ENCODE measurements around the gene APOL1.
"Not testable (repeated sequence)": the region's sequence is repeated elsewhere in the genome, so short reads cannot be mapped to it uniquely, and the experiment has no call there.

APOL1 gene

GRCh38 chr22:36252754-36253522 lies at the start of gene APOL1:
TSS of gene APOL1 (plus strand) at chr22:36253133. CDS start at chr22:36254956, 1,823 bp downstream.
- H3K4me3 ChIP-seq (ENCODE audit: low read depth, low read length) = no peak within 1 kb of the TSS

GRCh38 chr22:36203441-36203840 lies 49.5 kb upstream of the APOL1 start:
- not testable (repeated sequence) for H3K4me3 ChIP-seq (ENCODE audit: low read depth, low read length)

DNA sequence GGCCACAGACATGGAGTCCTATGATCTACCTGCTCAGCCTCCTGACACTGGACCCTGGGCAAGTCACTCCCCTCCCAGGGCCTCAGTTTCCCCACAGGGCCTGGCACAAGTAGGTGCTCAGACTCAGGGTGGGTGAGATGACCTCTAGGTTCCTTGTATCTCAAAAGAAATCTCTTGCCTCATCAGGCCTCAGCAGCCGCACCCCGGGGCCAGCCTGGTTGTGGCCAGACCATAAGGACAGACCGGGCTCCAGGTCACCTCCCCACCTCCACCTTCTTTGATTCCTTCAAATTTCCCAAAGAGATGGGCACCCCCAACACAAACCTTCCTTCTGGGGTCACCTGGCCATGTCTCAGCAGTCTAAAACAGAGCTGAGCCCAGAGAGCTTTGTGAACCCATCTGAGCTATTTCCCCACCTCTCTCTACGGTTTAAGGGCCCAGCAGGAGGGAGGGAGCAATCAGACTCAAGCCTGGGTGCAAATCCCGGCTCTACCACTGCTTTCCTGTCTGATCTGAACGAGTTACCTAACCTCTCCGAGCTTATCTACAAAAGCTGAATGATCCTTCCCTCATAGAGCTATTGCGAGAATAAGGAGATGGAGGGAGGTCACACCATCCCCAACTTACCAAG lies 48.8 kb upstream of the APOL1 start:
- H3K4me3 ChIP-seq (ENCODE audit: low read depth, low read length) = no peak overlapping the region

GRCh38 chr22:36204632-36205015 lies 48.3 kb upstream of the APOL1 start:
- no peak overlapping the region for H3K4me3 ChIP-seq (ENCODE audit: low read depth, low read length)

GRCh38 chr22:36205573-36205972 lies 47.4 kb upstream of the APOL1 start:
- not testable (repeated sequence) for H3K4me3 ChIP-seq (ENCODE audit: low read depth, low read length)

GRCh38 chr22:36206255-36206654 lies 46.7 kb upstream of the APOL1 start:
- no peak overlapping the region for H3K4me3 ChIP-seq (ENCODE audit: low read depth, low read length)

DNA sequence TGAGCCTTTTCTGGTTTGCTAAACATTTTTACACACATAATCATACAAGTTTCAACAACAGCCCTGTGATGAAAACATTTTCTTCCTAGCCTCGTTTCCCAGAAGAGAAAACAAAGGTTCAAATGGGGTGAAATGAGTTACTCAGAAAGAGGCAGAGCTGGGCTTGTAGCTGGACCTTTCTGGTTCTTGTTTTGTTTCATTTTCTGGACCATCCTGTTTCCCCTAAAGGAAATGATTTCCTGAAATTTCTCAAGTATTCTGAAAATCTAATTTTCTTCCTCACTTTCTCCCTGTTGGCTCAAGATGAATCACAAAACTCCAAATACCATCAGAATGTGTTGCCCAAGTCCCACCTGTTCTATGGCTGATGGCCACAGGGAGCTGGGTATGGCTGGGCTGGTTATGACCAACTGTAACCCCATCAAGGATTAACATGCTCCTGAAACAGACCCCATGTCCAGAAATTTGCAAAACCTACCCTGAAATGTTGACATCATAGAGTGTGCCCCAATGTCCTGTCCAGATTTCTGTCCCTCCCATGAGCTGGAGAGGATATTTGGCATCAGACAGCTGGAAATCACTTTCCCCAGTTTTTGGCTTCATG lies 44.7 kb upstream of the APOL1 start:
- H3K4me3 ChIP-seq (ENCODE audit: low read depth, low read length) = no peak overlapping the region

GRCh38 chr22:36208914-36209313 lies 44.0 kb upstream of the APOL1 start:
- no peak overlapping the region for H3K4me3 ChIP-seq (ENCODE audit: low read depth, low read length)

DNA sequence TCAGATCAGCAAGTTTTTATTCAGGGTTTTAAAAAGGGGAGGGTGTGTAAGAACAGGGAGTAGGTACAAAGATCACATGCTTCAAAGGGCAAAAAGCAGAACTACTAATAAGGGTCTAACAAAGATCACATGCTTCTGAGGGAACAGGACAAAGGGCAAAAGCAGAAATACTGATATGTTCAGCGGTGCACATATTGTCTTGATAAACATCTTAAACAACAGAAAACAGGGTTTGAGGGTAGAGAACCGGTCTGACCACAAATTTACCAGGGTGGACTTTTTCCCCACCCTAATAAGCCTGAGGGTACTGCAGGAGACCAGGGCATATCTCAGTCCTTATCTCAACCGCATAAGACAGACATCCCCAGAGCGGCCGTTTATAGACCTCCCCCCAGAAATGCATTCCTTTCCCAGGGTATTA lies 43.4 kb upstream of the APOL1 start:
- not testable (repeated sequence) for H3K4me3 ChIP-seq (ENCODE audit: low read depth, low read length)

GRCh38 chr22:36210224-36210623 lies 42.7 kb upstream of the APOL1 start:
- H3K4me3 ChIP-seq (ENCODE audit: low read depth, low read length) = no peak overlapping the region

- H3K4me3 ChIP-seq (ENCODE audit: low read depth, low read length) = no peak overlapping the region
Measured at GRCh38 chr22:36211237-36211861, 41.6 kb upstream of the APOL1 start.

GRCh38 chr22:36212901-36213300 lies 40.0 kb upstream of the APOL1 start:
- no peak overlapping the region for H3K4me3 ChIP-seq (ENCODE audit: low read depth, low read length)

DNA sequence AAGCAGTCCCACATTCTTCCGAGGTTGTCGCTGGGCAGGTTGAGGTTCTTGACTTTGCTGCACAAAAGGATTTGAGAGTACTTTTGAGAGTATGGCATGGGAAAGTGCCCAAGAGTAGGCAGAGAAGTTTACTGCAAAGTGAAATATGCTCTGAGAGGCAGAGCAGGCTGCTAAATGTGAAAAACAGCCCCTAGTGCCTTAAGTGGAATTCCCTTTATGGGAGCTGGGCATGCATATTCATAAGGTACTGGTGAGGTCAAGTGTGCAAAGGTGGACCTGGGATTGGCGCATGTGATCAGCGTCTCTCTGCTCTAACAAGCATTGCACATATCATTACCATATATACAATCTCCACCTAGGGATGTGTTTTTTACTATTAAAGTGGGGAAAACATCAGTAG lies 39.3 kb upstream of the APOL1 start:
- no peak overlapping the region for H3K4me3 ChIP-seq (ENCODE audit: low read depth, low read length)

- H3K4me3 ChIP-seq (ENCODE audit: low read depth, low read length) = no peak overlapping the region
Measured at GRCh38 chr22:36215981-36216380, 37.0 kb upstream of the APOL1 start.

- no peak overlapping the region for H3K4me3 ChIP-seq (ENCODE audit: low read depth, low read length)
Measured at GRCh38 chr22:36218648-36219193, 34.2 kb upstream of the APOL1 start.

DNA sequence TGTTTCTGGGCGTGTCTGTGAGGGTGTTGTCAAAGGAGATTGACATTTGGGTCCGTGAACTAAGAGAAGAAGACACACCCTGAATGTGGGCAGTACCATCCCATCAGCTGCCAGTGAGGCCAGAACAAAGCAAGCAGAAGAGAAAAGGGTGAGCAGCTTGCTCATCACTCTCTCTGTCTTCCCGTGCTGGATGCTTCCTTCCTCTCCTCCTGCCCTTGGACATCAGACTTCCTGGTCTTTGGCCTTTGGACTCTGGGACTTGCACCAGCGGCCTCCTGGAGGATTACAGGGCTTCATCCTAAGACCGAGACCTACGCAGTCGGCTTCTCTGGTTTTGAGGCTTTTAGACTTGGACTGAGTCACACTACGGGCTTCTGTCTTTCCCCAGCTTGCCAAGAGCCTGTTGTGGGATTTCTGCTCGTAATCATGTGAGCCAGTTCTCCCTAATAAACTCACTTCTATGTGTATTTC lies 32.4 kb upstream of the APOL1 start:
- H3K4me3 ChIP-seq (ENCODE audit: low read depth, low read length) = no peak overlapping the region

- H3K4me3 ChIP-seq (ENCODE audit: low read depth, low read length) = no peak overlapping the region
Measured at GRCh38 chr22:36221799-36222751, 30.9 kb upstream of the APOL1 start.

GRCh38 chr22:36222887-36223450 lies 30.0 kb upstream of the APOL1 start:
- no peak overlapping the region for H3K4me3 ChIP-seq (ENCODE audit: low read depth, low read length)

DNA sequence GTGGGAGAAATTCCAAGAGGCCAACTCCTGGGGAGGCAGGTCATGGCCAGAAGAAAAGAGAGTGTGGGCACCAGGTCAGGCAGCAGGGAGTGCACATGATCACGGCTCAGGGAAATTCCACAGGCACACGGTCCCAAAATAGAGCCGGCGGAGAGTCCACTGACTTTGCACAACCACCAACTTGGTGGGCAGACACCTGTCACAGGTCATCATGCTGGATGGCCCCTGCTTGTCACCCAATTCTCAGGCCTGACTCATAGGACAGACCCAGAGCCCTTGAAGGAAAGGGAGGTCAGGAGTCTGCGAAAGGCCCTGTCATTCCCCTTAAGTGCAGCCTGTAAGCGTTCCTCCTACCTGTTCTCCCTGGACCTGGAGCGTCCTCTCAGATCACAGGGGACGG lies 29.4 kb upstream of the APOL1 start:
- H3K4me3 ChIP-seq (ENCODE audit: low read depth, low read length) = no peak overlapping the region

GRCh38 chr22:36224245-36224644 lies 28.7 kb upstream of the APOL1 start:
- no peak overlapping the region for H3K4me3 ChIP-seq (ENCODE audit: low read depth, low read length)
